SK-N-SH treated with all-trans-retinoic acid at 6 μM for 48 hours (cell line): ENCODE results near the gene ADAM22.

Experiments
- ATAC-seq: fragments of 200-7000 bp; cut with Tn5 transposase; 3 replicates; pipeline ENCODE4 v1.9.1; 2020; ENCODE audit warnings: mild to moderate bottlenecking, moderate library complexity
- ARNTL ChIP-seq: fragments of 450-650 bp; formaldehyde crosslinking; IDR thresholded peaks from 2 replicates; pipeline ENCODE4 v1.5.0; 2020; ENCODE audit warnings: low read depth, mild to moderate bottlenecking, moderate library complexity, borderline replicate concordance
- BACH2 ChIP-seq: fragments of 250-450 bp; sonication (Bioruptor Pico); IDR thresholded peaks from 2 replicates; pipeline ENCODE4 v1.9.0; 2021; ENCODE audit warnings: mild to moderate bottlenecking, borderline replicate concordance
- CREB5 ChIP-seq: fragments of 250-450 bp; sonication (Bioruptor Pico); IDR thresholded peaks from 2 replicates; pipeline ENCODE4 v1.5.1; 2020; ENCODE audit warnings: low read depth, mild to moderate bottlenecking, moderate library complexity
- CSDC2 ChIP-seq: fragments of 250-450 bp; sonication (Bioruptor Pico); IDR thresholded peaks from 2 replicates; pipeline ENCODE4 v1.5.0; 2020; ENCODE audit warnings: mild to moderate bottlenecking, moderate library complexity
- ESRRG ChIP-seq: fragments of 250-450 bp; sonication (Bioruptor Pico); IDR thresholded peaks from 2 replicates; pipeline ENCODE4 v1.6.1; 2021; ENCODE audit warnings: mild to moderate bottlenecking
- ISL1 ChIP-seq: fragments of 250-450 bp; sonication (Bioruptor Pico); IDR thresholded peaks from 2 replicates; pipeline ENCODE4 v2.1.2; 2022; ENCODE audit warnings: mild to moderate bottlenecking, moderate library complexity
- OSR1 ChIP-seq: fragments of 250-450 bp; sonication (Bioruptor Pico); IDR thresholded peaks from 2 replicates; pipeline ENCODE4 v1.8.0; 2022; ENCODE audit warnings: moderate library complexity, mild to moderate bottlenecking, inconsistent platforms
- POU6F1 ChIP-seq: fragments of 250-450 bp; sonication (Bioruptor Pico); IDR thresholded peaks from 2 replicates; pipeline ENCODE4 v1.8.0; 2021; ENCODE audit warnings: low read depth, mild to moderate bottlenecking, moderate library complexity, borderline replicate concordance
- PPARA ChIP-seq: fragments of 250-450 bp; sonication (Bioruptor Pico); IDR thresholded peaks from 2 replicates; pipeline ENCODE4 v1.5.0; 2020; ENCODE audit warnings: mild to moderate bottlenecking, borderline replicate concordance
- RARB ChIP-seq: fragments of 250-450 bp; sonication (Bioruptor Pico); IDR thresholded peaks from 2 replicates; pipeline ENCODE4 v1.8.0; 2021; ENCODE audit warnings: mild to moderate bottlenecking, moderate library complexity
- SNAI2 ChIP-seq: fragments of 250-450 bp; sonication (Bioruptor Pico); IDR thresholded peaks from 2 replicates; pipeline ENCODE4 v1.5.0; 2020; ENCODE audit warnings: mild to moderate bottlenecking, moderate library complexity
- TCF4 ChIP-seq: fragments of 250-450 bp; sonication (Bioruptor Pico); IDR thresholded peaks from 2 replicates; pipeline ENCODE4 v1.8.0; 2021; ENCODE audit warnings: mild to moderate bottlenecking, moderate library complexity, borderline replicate concordance
- TOX ChIP-seq: fragments of 250-450 bp; sonication (Bioruptor Pico); IDR thresholded peaks from 2 replicates; pipeline ENCODE4 v1.8.0; 2021; ENCODE audit warnings: mild to moderate bottlenecking, moderate library complexity, borderline replicate concordance
- ZC3H10 ChIP-seq: fragments of 250-450 bp; sonication (Bioruptor Pico); IDR thresholded peaks from 2 replicates; pipeline ENCODE4 v1.5.1; 2021; ENCODE audit warnings: mild to moderate bottlenecking, moderate library complexity
- ZFP3 ChIP-seq: fragments of 250-450 bp; sonication (Bioruptor Pico); IDR thresholded peaks from 2 replicates; pipeline ENCODE4 v1.5.0; 2020; ENCODE audit warnings: mild to moderate bottlenecking, moderate library complexity
- ZFP30 ChIP-seq: fragments of 450-650 bp; formaldehyde crosslinking; IDR thresholded peaks from 2 replicates; pipeline ENCODE4 v1.5.0; 2022; ENCODE audit warnings: mild to moderate bottlenecking, moderate library complexity
- ZNF565 ChIP-seq: fragments of 450-650 bp; formaldehyde crosslinking; conservative IDR thresholded peaks from 2 replicates; pipeline ENCODE4 v1.5.0; 2020; ENCODE audit warnings: low read depth, mild to moderate bottlenecking, moderate library complexity
- ZNF70 ChIP-seq: fragments of 450-650 bp; formaldehyde crosslinking; IDR thresholded peaks from 2 replicates; pipeline ENCODE4 v1.5.0; 2020; ENCODE audit warnings: mild to moderate bottlenecking, moderate library complexity
- ZNF8 ChIP-seq: fragments of 450-650 bp; formaldehyde crosslinking; IDR thresholded peaks from 2 replicates; pipeline ENCODE4 v1.5.0; 2020; ENCODE audit warnings: mild to moderate bottlenecking, moderate library complexity
- TF ChIP-seq, protein P1 (sequence below): fragments of 250-450 bp; sonication (Bioruptor Pico); IDR thresholded peaks from 2 replicates; pipeline ENCODE4 v1.5.0; 2020; ENCODE audit warnings: mild to moderate bottlenecking, moderate library complexity

Gene ADAM22

DNA sequence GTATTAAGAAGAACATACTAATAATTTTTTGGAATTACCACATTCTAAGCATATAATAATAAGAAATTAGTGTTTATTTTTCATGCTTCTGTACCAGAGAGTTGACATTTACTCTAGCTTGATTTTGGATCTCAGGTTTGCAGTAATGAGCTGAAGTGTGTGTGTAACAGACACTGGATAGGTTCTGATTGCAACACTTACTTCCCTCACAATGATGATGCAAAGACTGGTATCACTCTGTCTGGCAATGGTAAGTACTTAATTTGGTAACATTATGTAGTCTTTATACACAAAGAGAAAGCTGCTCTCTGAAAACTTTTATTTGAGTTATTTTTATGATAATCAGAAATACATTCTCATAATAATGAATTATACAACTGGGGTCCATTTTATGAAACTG, 231.6 kb downstream of the ADAM22 start:
- no peak for TF ChIP-seq ZNF70
- no peak for TF ChIP-seq ZC3H10 (CRISPR knock-in tag)
- no peak for TF ChIP-seq OSR1 (CRISPR knock-in tag)
- no peak for TF ChIP-seq ZFP30
- TF ChIP-seq CREB5 (CRISPR knock-in tag) = no peak
- no peak for TF ChIP-seq ZFP3 (CRISPR knock-in tag)
- no peak for TF ChIP-seq ISL1 (CRISPR knock-in tag)
- no peak for TF ChIP-seq CSDC2 (CRISPR knock-in tag)
- TF ChIP-seq POU6F1 = no peak
- ATAC-seq = no peak

GRCh38 chr7:88167223-88167622, 233.2 kb downstream of the ADAM22 start:
- no peak for TF ChIP-seq BACH2 (CRISPR knock-in tag)
- no peak for TF ChIP-seq ZNF565 (CRISPR knock-in tag)
- TF ChIP-seq, protein P1, sequence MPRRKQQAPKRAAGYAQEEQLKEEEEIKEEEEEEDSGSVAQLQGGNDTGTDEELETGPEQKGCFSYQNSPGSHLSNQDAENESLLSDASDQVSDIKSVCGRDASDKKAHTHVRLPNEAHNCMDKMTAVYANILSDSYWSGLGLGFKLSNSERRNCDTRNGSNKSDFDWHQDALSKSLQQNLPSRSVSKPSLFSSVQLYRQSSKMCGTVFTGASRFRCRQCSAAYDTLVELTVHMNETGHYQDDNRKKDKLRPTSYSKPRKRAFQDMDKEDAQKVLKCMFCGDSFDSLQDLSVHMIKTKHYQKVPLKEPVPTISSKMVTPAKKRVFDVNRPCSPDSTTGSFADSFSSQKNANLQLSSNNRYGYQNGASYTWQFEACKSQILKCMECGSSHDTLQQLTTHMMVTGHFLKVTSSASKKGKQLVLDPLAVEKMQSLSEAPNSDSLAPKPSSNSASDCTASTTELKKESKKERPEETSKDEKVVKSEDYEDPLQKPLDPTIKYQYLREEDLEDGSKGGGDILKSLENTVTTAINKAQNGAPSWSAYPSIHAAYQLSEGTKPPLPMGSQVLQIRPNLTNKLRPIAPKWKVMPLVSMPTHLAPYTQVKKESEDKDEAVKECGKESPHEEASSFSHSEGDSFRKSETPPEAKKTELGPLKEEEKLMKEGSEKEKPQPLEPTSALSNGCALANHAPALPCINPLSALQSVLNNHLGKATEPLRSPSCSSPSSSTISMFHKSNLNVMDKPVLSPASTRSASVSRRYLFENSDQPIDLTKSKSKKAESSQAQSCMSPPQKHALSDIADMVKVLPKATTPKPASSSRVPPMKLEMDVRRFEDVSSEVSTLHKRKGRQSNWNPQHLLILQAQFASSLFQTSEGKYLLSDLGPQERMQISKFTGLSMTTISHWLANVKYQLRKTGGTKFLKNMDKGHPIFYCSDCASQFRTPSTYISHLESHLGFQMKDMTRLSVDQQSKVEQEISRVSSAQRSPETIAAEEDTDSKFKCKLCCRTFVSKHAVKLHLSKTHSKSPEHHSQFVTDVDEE (CRISPR knock-in tag) = no peak
- no peak for TF ChIP-seq ARNTL (CRISPR knock-in tag)
- no peak for TF ChIP-seq TOX
- TF ChIP-seq CSDC2 (CRISPR knock-in tag) = no peak
- TF ChIP-seq TCF4 (CRISPR knock-in tag) = no peak
- TF ChIP-seq ZNF70 = no peak
- TF ChIP-seq PPARA (CRISPR knock-in tag) = no peak
- ATAC-seq = peak; percentile 37; the same call in 1 of the 3 replicates

DNA sequence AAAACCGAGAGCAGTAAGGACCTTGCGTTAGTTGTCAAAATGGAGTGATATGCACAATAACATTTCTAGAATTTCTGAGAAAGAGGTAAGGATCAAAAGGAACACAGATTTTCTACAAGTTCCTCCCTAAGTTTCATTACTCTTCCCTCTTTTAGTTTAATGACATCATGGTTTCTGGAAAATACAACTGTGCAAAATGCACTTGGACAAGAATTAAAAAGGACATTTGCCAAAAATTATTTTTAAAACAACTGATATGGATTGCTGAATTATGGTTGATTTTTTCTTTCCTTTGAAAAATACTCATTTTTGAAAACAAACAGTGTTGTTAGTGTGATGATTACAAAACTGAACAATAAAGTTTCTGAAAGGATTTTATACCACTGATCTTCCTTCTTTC, 233.7 kb downstream of the ADAM22 start:
- TF ChIP-seq ESRRG (CRISPR knock-in tag) (no peak), POU6F1 (no peak), ZFP3 (CRISPR knock-in tag) (no peak), PPARA (CRISPR knock-in tag) (no peak), ARNTL (CRISPR knock-in tag) (no peak), TOX (no peak), RARB (no peak), ZNF8 (CRISPR knock-in tag) (no peak), CSDC2 (CRISPR knock-in tag) (no peak), TCF4 (CRISPR knock-in tag) (no peak), ISL1 (CRISPR knock-in tag) (no peak), SNAI2 (CRISPR knock-in tag) (no peak), ZC3H10 (CRISPR knock-in tag) (no peak)
- TF ChIP-seq, protein P1 (CRISPR knock-in tag) = no peak
- no peak for ATAC-seq
